ENCODE data around the gene USP17L30. TPM values are rescaled to one million over a fixed set of nuclear protein-coding genes. Genes with fewer than 3 reads are reported as not detected.
"Not testable (repeated sequence)": the region's sequence is repeated elsewhere in the genome, so short reads cannot be mapped to it uniquely, and the experiment has no call there.

USP17L30 gene
- total RNA-seq, 1 donor from 2014 or later: not detected

GRCh38 chr4:9381012-9381534 is 18.1 kb downstream of the USP17L30 start:
- H3K36me3 ChIP-seq; H3K27me3 ChIP-seq; H3K27ac ChIP-seq; H3K4me1 ChIP-seq; DNase-seq (ENCODE audit: extremely low spot score in 2 of 2); H3K9me3 ChIP-seq; intact Hi-C loops (cut with DNase I): not testable (repeated sequence)
- H3K4me3 ChIP-seq: peak overlapping the region; percentile 18 to 31
- peak in 2 of 3 experiments; percentile 18 to 37 for TF ChIP-seq CTCF (IDR thresholded peaks at IDR 0.05)

GRCh38 chr4:9384126-9384525 is 21.2 kb downstream of the USP17L30 start:
- H3K27ac ChIP-seq: no peak overlapping the region
- no peaks in the 10 kb centered on the region for H3K4me1 ChIP-seq
- DNase-seq (ENCODE audit: extremely low spot score in 2 of 2): no peak
- TF ChIP-seq POLR2A (IDR thresholded peaks at IDR 0.05) (no peak), POLR2AphosphoS5 (IDR thresholded peaks at IDR 0.05; ENCODE audit: insufficient read depth in 1 of 2, low read depth in 1 of 2) (no peak), CTCF (IDR thresholded peaks at IDR 0.05) (no peak)
- no peaks in the 10 kb centered on the region for H3K27me3 ChIP-seq
- H3K36me3 ChIP-seq: no peaks in the 10 kb centered on the region
- no peaks in the 10 kb centered on the region for H3K9me3 ChIP-seq
- intact Hi-C loops (cut with DNase I): no loop called here
- no peak overlapping the region for H3K4me3 ChIP-seq

GRCh38 chr4:9389001-9389400 is 26.1 kb downstream of the USP17L30 start:
- H3K9me3 ChIP-seq; DNase-seq (ENCODE audit: extremely low spot score in 2 of 2); H3K27ac ChIP-seq; H3K4me1 ChIP-seq; H3K4me3 ChIP-seq; H3K36me3 ChIP-seq; H3K27me3 ChIP-seq; intact Hi-C loops (cut with DNase I): not testable (repeated sequence)

GRCh38 chr4:9405774-9406173 is 42.8 kb downstream of the USP17L30 start:
- intact Hi-C loops (cut with DNase I); H3K27ac ChIP-seq; DNase-seq (ENCODE audit: extremely low spot score in 2 of 2); H3K9me3 ChIP-seq; H3K27me3 ChIP-seq; H3K36me3 ChIP-seq; H3K4me3 ChIP-seq; H3K4me1 ChIP-seq: not testable (repeated sequence)

GRCh38 chr4:9406491-9406890 is 43.6 kb downstream of the USP17L30 start:
- H3K4me1 ChIP-seq; H3K27me3 ChIP-seq; H3K9me3 ChIP-seq; DNase-seq (ENCODE audit: extremely low spot score in 2 of 2); H3K4me3 ChIP-seq; intact Hi-C loops (cut with DNase I); H3K27ac ChIP-seq; H3K36me3 ChIP-seq: not testable (repeated sequence)

GRCh38 chr4:9409793-9410192 is 46.9 kb downstream of the USP17L30 start:
- intact Hi-C loops (cut with DNase I): no loop called here
- no peaks in the 10 kb centered on the region for H3K9me3 ChIP-seq
- DNase-seq (ENCODE audit: extremely low spot score in 2 of 2): no peak
- H3K27ac ChIP-seq: no peak overlapping the region
- TF ChIP-seq POLR2A (IDR thresholded peaks at IDR 0.05): no peak
- no peak for TF ChIP-seq POLR2AphosphoS5 (IDR thresholded peaks at IDR 0.05; ENCODE audit: insufficient read depth in 1 of 2, low read depth in 1 of 2)
- no peak for TF ChIP-seq CTCF (IDR thresholded peaks at IDR 0.05)
- H3K4me3 ChIP-seq: no peak overlapping the region
- H3K27me3 ChIP-seq: no peaks in the 10 kb centered on the region
- no peaks in the 10 kb centered on the region for H3K4me1 ChIP-seq
- H3K36me3 ChIP-seq: no peaks in the 10 kb centered on the region

Small RNA genes within 50 kb of the gene (small RNA-seq; reads per million reads assigned to genes)
- not detected for gene RNA5SP153

Other genes with a start within 250 kb of the USP17L30 start
- gene FAM90A26, start 192.7 kb upstream of the USP17L30 start, total RNA-seq: not detected
- not detected for gene USP17L10, start 152.5 kb upstream of the USP17L30 start, total RNA-seq
- gene USP17L11, start 147.7 kb upstream of the USP17L30 start, total RNA-seq: not detected
- not detected for gene USP17L12, start 143.0 kb upstream of the USP17L30 start, total RNA-seq
- gene USP17L13, start 138.2 kb upstream of the USP17L30 start, total RNA-seq: not detected
- not detected for gene USP17L15, start 128.7 kb upstream of the USP17L30 start, total RNA-seq
- not detected for gene USP17L17, start 119.2 kb upstream of the USP17L30 start, total RNA-seq
- gene USP17L18, start 114.5 kb upstream of the USP17L30 start, total RNA-seq: not detected
- not detected for gene USP17L19, start 109.8 kb upstream of the USP17L30 start, total RNA-seq
- not detected for gene USP17L20, start 105.0 kb upstream of the USP17L30 start, total RNA-seq
- not detected for gene USP17L21, start 100.3 kb upstream of the USP17L30 start, total RNA-seq
- not detected for gene USP17L22, start 95.5 kb upstream of the USP17L30 start, total RNA-seq
- not detected for gene USP17L24, start 38.0 kb upstream of the USP17L30 start, total RNA-seq
- gene USP17L25, start 33.2 kb upstream of the USP17L30 start, total RNA-seq: not detected
- gene USP17L26, start 28.5 kb upstream of the USP17L30 start, total RNA-seq: not detected
- not detected for gene USP17L5, start 23.7 kb upstream of the USP17L30 start, total RNA-seq
- gene USP17L27, start 19.0 kb upstream of the USP17L30 start, total RNA-seq: not detected
- not detected for gene USP17L28, start 14.2 kb upstream of the USP17L30 start, total RNA-seq
- gene USP17L29, start 9.5 kb upstream of the USP17L30 start, total RNA-seq: not detected
- not detected for gene DEFB131A, start 81.3 kb downstream of the USP17L30 start, total RNA-seq